Ascending aorta (tissue), 2 donors: ENCODE data around the gene SUPT6H. TPM values are rescaled to one million over a fixed set of nuclear protein-coding genes. Genes with fewer than 3 reads are reported as not detected.

Source experiments
- DNase-seq, 2 donors: peaks; one replicate each; pipeline ENCODE4 v3.0.0-alpha.2; 2019; ENCODE audit warnings: low spot score in 2 of 2
- H3K27ac ChIP-seq, 2 donors: fragments of 200-600 bp; sonication (generic); one replicate each; pipeline ENCODE4 v1.5.1; 2016 to 2017; ENCODE audit warnings: mild to moderate bottlenecking in 1 of 2
- H3K27me3 ChIP-seq: fragments of 200-600 bp; sonication (generic); one replicate; pipeline ENCODE4 v1.5.1; 2017
- H3K36me3 ChIP-seq, 2 donors: fragments of 200-600 bp; sonication (generic); one replicate each; pipeline ENCODE4 v1.5.1; 2016
- H3K4me1 ChIP-seq, 2 donors: fragments of 200-600 bp; sonication (generic); one replicate each; pipeline ENCODE4 v1.5.1; 2016 to 2017; ENCODE audit warnings: mild to moderate bottlenecking in 1 of 2
- H3K4me3 ChIP-seq, 2 donors: fragments of 200-600 bp; sonication (generic); one replicate each; pipeline ENCODE4 v1.5.1; 2016 to 2017; ENCODE audit warnings: mild to moderate bottlenecking in 1 of 2
- H3K9me3 ChIP-seq, 2 donors: fragments of 200-600 bp; sonication (generic); one replicate each; pipeline ENCODE4 v1.5.1; 2016
- CTCF ChIP-seq, 3 experiments: fragments of 200-600 bp in 2 of 3; fragments of 450-650 bp in 1 of 3; sonication (generic) in 2 of 3; IDR thresholded peaks; one replicate each; pipeline ENCODE4 v1.5.1; 2016 to 2019; ENCODE audit warnings: antibody characterized with exemption in 3 of 3, mild to moderate bottlenecking in 1 of 3, moderate library complexity in 1 of 3
- intact Hi-C: fragments of 100-400 bp; cut with DNase I; formaldehyde crosslinking; loops from one replicate; pipeline ENCODE4 v1.15.1; 2023
- total RNA-seq: library from RNA; depleted of rRNA; stranded (reverse); fragments of >200 nt; gene quantifications from one replicate; pipeline ENCODE4 v1.1.0, GENCODE V29; 2016

SUPT6H gene
- total RNA-seq, 1 donor from 2014 or later = 43.7 TPM

- intact Hi-C loops = no loop called here
- Histone ChIP-seq H3K27me3 (no peaks in the 10 kb centered on the region), H3K9me3 (no peaks in the 10 kb centered on the region), H3K4me1 (no peaks in the 10 kb centered on the region), H3K27ac (no peak overlapping the region), H3K36me3 (no peaks in the 10 kb centered on the region), H3K4me3 (no peak overlapping the region)
- no peak for DNase-seq
- TF ChIP-seq CTCF (IDR thresholded peaks at IDR 0.05) = no peak
Observed at GRCh38 chr17:28737316-28737715, 75.3 kb downstream of the SUPT6H start.

GRCh38 chr17:28737770-28738679, 76.0 kb downstream of the SUPT6H start:
- intact Hi-C loops = no loop called here

GRCh38 chr17:28738680-28739384, 76.8 kb downstream of the SUPT6H start:
- TF ChIP-seq CTCF (IDR thresholded peaks at IDR 0.05) = no peak
- no peak for DNase-seq
- Histone ChIP-seq H3K4me1 (peaks cover 0 to 10% of the 10 kb centered on the region in 2 donors), H3K9me3 (no peaks in the 10 kb centered on the region), H3K27me3 (no peaks in the 10 kb centered on the region), H3K27ac (no peak overlapping the region), H3K36me3 (no peaks in the 10 kb centered on the region), H3K4me3 (no peak overlapping the region)
- intact Hi-C loops = no loop called here

More at GRCh38 chr17:28737770-28738679, 76.0 kb downstream of the SUPT6H start:
- Histone ChIP-seq H3K9me3 (no peaks in the 10 kb centered on the region), H3K27me3 (no peaks in the 10 kb centered on the region), H3K4me1 (peaks cover 0 to 5% of the 10 kb centered on the region in 2 donors), H3K36me3 (no peaks in the 10 kb centered on the region), H3K4me3 (no peak overlapping the region), H3K27ac (no peak overlapping the region)
- no peak for DNase-seq
- no peak for TF ChIP-seq CTCF (IDR thresholded peaks at IDR 0.05)

- Histone ChIP-seq H3K4me1 (peaks cover 8 to 21% of the 10 kb centered on the region in 2 donors), H3K36me3 (no peaks in the 10 kb centered on the region), H3K4me3 (no peak overlapping the region), H3K27me3 (no peaks in the 10 kb centered on the region), H3K9me3 (no peaks in the 10 kb centered on the region), H3K27ac (no peak overlapping the region)
- intact Hi-C loops = no loop called here
- no peak for DNase-seq
- TF ChIP-seq CTCF (IDR thresholded peaks at IDR 0.05) = no peak
Observed at GRCh38 chr17:28740406-28741357, 78.7 kb downstream of the SUPT6H start.
